Esophagus (tissue), 2 donors: Measurements from ENCODE around the gene TOP3B. TPM values are rescaled to one million over a fixed set of nuclear protein-coding genes. Genes with fewer than 3 reads are reported as not detected.

Experiments
- H3K27ac ChIP-seq, 2 donors: one replicate each; pipeline ENCODE4 v1.5.1; 2013; ENCODE audit warnings: low read depth in 2 of 2, mild to moderate bottlenecking in 2 of 2, inconsistent platforms in 1 of 2, low read length in 1 of 2, moderate library complexity in 1 of 2
- H3K27me3 ChIP-seq, 2 donors: one replicate each; pipeline ENCODE4 v1.6.1; 2013; ENCODE audit warnings: low read length in 2 of 2, control low read depth in 1 of 2, mild to moderate bottlenecking in 1 of 2; ENCODE audit not compliant: insufficient read depth in 2 of 2, control insufficient read depth in 1 of 2
- H3K36me3 ChIP-seq, 2 donors: one replicate each; pipeline ENCODE4 v1.6.1; 2013; ENCODE audit warnings: low read length in 1 of 2; ENCODE audit not compliant: control insufficient read depth in 2 of 2, insufficient read depth in 2 of 2
- H3K4me1 ChIP-seq, 2 donors: one replicate each; pipeline ENCODE4 v1.6.1; 2013; ENCODE audit warnings: low read length in 1 of 2; ENCODE audit not compliant: control insufficient read depth in 2 of 2, insufficient read depth in 2 of 2
- H3K4me3 ChIP-seq, 2 donors: one replicate each; pipeline ENCODE4 v1.5.1; 2013; ENCODE audit warnings: low read length in 2 of 2, mild to moderate bottlenecking in 2 of 2, low read depth in 1 of 2, moderate library complexity in 1 of 2
- H3K9me3 ChIP-seq, 2 donors: one replicate each; pipeline ENCODE4 v1.6.1; 2013; ENCODE audit warnings: mild to moderate bottlenecking in 2 of 2, low read depth in 1 of 2, low read length in 1 of 2, moderate library complexity in 1 of 2; ENCODE audit not compliant: control insufficient read depth in 2 of 2, insufficient read depth in 1 of 2
- WGBS, 2 donors: extraction: QIAGEN DNeasy Blood & Tissue Kit; methylation state at CpG; one replicate each; pipeline ENCODE4 v1.1.7; 2013; 5-methylcytosine and 5-hydroxymethylcytosine counted together
- polyA plus RNA-seq, 2 donors: library from polyadenylated mRNA; stranded (reverse); fragments of 200-250 nt; gene quantifications; one replicate each; pipeline ENCODE4 v1.2.3, GENCODE V29; 2013
- donor health status: healthy with polysubstance abuse.
- donor health status: Bipolar disorder and iron deficiency.

Gene TOP3B
- polyA plus RNA-seq, 2 donors, result 12.3 to 19.1 TPM

- 81 to 83% methylated on average over 18 of the region's 18 CpGs for WGBS, 2 donors
- no peaks in the 10 kb centered on the region for H3K9me3 ChIP-seq
- no peaks in the 10 kb centered on the region for H3K27me3 ChIP-seq
- H3K4me1 ChIP-seq, result peaks cover 0 to 20% of the 10 kb centered on the region in 2 donors
- peaks cover 12 to 40% of the 10 kb centered on the region in 2 donors for H3K36me3 ChIP-seq
- H3K4me3 ChIP-seq, result no peak overlapping the region
- H3K27ac ChIP-seq, result peak overlapping the region in 1 of 2 donors; percentile 78
Observed at GRCh38 chr22:21959274-21960074, 23.1 kb downstream of the TOP3B start.

- no peaks in the 10 kb centered on the region for H3K27me3 ChIP-seq
- H3K4me3 ChIP-seq, result no peak overlapping the region
- no peaks in the 10 kb centered on the region for H3K9me3 ChIP-seq
- 88 to 91% methylated on average over 22 of the region's 22 CpGs for WGBS, 2 donors
- H3K36me3 ChIP-seq, result peaks cover 12 to 31% of the 10 kb centered on the region in 2 donors
- H3K27ac ChIP-seq, result peak overlapping the region in 1 of 2 donors; percentile 78
- peaks cover 0 to 20% of the 10 kb centered on the region in 2 donors for H3K4me1 ChIP-seq
Observed at GRCh38 chr22:21958360-21959273, 24.0 kb downstream of the TOP3B start.

- no peaks in the 10 kb centered on the region for H3K27me3 ChIP-seq
- no peaks in the 10 kb centered on the region for H3K9me3 ChIP-seq
- 9 to 10% methylated on average over 55 to 58 of the region's 58 CpGs for WGBS, 2 donors
- H3K36me3 ChIP-seq, result peaks cover 0 to 2% of the 10 kb centered on the region in 2 donors
- peaks cover 4 to 10% of the 10 kb centered on the region in 2 donors for H3K4me1 ChIP-seq
- H3K4me3 ChIP-seq, result peak within 1 kb of the TSS; percentile 76 to 86
- peak within 1 kb of the TSS; percentile 83 to 85 for H3K27ac ChIP-seq
Observed at GRCh38 chr22:21952586-21953571, 29.7 kb downstream of the TOP3B start, which contains the start of gene PPM1F. Gene PPM1F (minus strand): TSS chr22:21952848. CDS start chr22:21946048, 6,800 bp downstream.

- Histone ChIP-seq H3K4me3 (peak overlapping the region; percentile 76 to 86), H3K36me3 (peaks cover 0 to 2% of the 10 kb centered on the region in 2 donors), H3K4me1 (peaks cover 6 to 12% of the 10 kb centered on the region in 2 donors), H3K9me3 (no peaks in the 10 kb centered on the region), H3K27me3 (no peaks in the 10 kb centered on the region), H3K27ac (peak overlapping the region; percentile 83 to 85)
- WGBS, 2 donors, result 7 to 11% methylated on average over 27 to 29 of the region's 29 CpGs
Observed at GRCh38 chr22:21951931-21952465, 30.6 kb downstream of the TOP3B start.

GRCh38 chr22:21951062-21951461 lies 31.5 kb downstream of the TOP3B start:
- Histone ChIP-seq H3K4me3 (no peak overlapping the region), H3K9me3 (no peaks in the 10 kb centered on the region), H3K36me3 (peaks cover 0 to 6% of the 10 kb centered on the region in 2 donors), H3K27me3 (no peaks in the 10 kb centered on the region), H3K27ac (no peak overlapping the region), H3K4me1 (peaks cover 7 to 16% of the 10 kb centered on the region in 2 donors)
- WGBS, 2 donors, result 88 to 91% methylated on average over 6 to 7 of the region's 7 CpGs

GRCh38 chr22:21949948-21950347 lies 32.6 kb downstream of the TOP3B start:
- no peaks in the 10 kb centered on the region for H3K9me3 ChIP-seq
- no peaks in the 10 kb centered on the region for H3K27me3 ChIP-seq
- WGBS, 2 donors, result 85 to 91% methylated on average over 1 of the region's 1 CpG
- peaks cover 3 to 16% of the 10 kb centered on the region in 2 donors for H3K36me3 ChIP-seq
- no peak overlapping the region for H3K4me3 ChIP-seq
- H3K4me1 ChIP-seq, result peaks cover 7 to 17% of the 10 kb centered on the region in 2 donors
- H3K27ac ChIP-seq, result no peak overlapping the region

- H3K9me3 ChIP-seq, result no peaks in the 10 kb centered on the region
- H3K27me3 ChIP-seq, result no peaks in the 10 kb centered on the region
- H3K4me1 ChIP-seq, result peaks cover 7 to 17% of the 10 kb centered on the region in 2 donors
- H3K4me3 ChIP-seq, result no peak overlapping the region
- H3K27ac ChIP-seq, result peak overlapping the region in 1 of 2 donors; percentile 14
- peaks cover 3 to 20% of the 10 kb centered on the region in 2 donors for H3K36me3 ChIP-seq
- WGBS, 2 donors, result 79 to 81% methylated on average over 8 of the region's 8 CpGs
Observed at GRCh38 chr22:21949569-21949918, 33.0 kb downstream of the TOP3B start.

GRCh38 chr22:21948824-21949568 lies 33.6 kb downstream of the TOP3B start:
- H3K9me3 ChIP-seq, result no peaks in the 10 kb centered on the region
- peaks cover 7 to 17% of the 10 kb centered on the region in 2 donors for H3K4me1 ChIP-seq
- peaks cover 3 to 25% of the 10 kb centered on the region in 2 donors for H3K36me3 ChIP-seq
- no peaks in the 10 kb centered on the region for H3K27me3 ChIP-seq
- H3K4me3 ChIP-seq, result no peak overlapping the region
- peak overlapping the region in 1 of 2 donors; percentile 45 for H3K27ac ChIP-seq
- WGBS, 2 donors, result 74 to 78% methylated on average over 7 of the region's 7 CpGs
